HG03521 (cell line): ENCODE results near the gene TUBA4A.
"Not testable (repeated sequence)": the region's sequence is repeated elsewhere in the genome, so short reads cannot be mapped to it uniquely, and the experiment has no call there.

ENCODE experiments used
- ATAC-seq: cut with Tn5 transposase; IDR thresholded peaks from one replicate; pipeline ENCODE4 v1.9.1; 2021; ENCODE audit warnings: mild to moderate bottlenecking, moderate library complexity; ENCODE audit not compliant: unreplicated experiment

TUBA4A gene

DNA sequence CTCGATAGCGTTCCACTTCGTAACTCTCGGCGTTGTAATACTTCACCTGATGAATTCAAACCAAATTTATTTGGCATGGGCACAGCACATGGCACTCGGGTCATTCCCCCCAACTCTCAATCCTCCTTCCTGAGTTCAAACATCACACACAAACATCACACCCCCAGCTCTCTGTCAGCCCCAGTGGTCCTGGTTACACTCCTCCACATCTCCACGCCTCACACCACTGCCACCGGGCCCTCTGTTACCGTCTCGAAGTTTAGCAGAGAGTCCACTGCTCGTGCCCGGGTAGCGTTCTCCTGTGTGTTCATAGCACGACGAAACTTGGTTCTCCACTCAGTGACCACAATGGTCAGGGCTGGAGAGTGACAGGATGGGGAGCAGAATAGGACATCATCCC lies 39.6 kb downstream of the TUBA4A start:
- ATAC-seq: no peak

- no peak for ATAC-seq
Measured at GRCh38 chr2:219213486-219214071, 40.1 kb downstream of the TUBA4A start.

- no peak for ATAC-seq
Measured at GRCh38 chr2:219213026-219213415, 40.7 kb downstream of the TUBA4A start.

DNA sequence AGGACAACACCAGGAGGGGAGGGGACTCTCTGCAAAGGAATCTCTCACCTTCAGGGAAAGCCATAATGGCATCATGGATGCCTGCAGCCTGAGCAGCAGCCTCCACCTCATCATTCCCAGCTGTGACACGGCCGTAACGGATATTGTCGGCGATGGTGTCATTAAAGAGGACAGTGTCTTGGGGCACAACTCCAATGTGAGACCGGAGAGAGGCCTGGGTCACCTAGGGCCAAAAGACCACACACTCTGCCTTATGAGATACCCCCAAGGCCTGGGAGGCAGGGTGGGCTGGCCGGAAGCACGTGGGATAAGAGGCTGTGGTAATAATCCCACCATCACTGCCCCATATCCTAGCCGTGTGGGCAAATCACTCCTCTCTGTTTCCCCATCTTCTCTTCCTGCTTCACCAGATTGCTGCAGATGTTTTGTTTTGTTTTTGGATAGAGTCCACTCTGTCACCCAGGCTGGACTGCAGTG lies 42.8 kb downstream of the TUBA4A start:
- no peak for ATAC-seq

GRCh38 chr2:219210196-219210885 lies 43.4 kb downstream of the TUBA4A start:
- no peak for ATAC-seq

DNA sequence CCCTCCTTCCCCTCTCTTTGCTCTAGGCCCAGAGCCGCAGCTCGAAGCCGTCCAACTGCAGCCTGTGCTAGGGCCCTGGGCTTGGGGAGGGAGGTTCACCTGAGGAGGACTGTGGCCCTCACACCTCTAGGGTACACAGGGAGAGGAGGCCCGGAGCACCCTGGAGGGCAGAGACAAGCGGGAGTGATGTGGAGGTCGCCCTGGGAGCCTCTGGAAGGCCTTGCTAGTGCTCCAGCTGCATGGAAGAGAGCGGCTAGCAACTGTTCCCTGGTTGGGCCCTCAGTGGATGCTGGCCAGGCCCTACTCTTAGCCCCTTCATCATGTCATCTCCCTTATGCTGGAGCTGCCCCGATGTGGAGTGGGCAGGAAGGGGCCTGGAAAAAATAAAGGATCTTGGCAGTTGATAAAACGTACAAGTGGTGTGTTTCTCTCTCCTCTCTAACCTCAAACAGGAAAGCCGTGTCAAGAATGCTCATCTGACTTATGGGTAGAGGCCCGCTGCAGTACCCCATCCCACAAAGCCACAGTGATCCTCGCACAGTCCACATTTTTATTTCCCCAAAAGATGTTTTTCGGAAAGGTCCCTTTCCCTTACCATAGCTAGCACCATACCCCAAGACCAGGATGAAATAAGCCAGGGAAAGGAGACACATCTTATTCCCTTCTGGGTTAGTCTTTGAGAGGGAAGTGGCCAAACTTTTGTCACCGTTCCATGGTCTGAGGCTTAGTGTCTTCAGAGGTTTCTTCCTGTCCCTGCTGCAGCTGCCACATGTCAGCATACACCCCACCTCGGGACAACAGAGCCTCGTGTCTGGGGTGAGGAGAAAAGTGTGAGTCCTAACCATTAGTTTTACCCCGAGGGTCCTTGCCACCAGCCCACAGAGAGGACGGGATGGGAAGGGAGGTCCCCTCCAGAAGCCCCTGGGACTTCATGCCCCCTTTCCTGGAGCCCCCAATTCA lies 44.2 kb downstream of the TUBA4A start:
- ATAC-seq: no peak

- no peak for ATAC-seq
Measured at GRCh38 chr2:219207884-219208740, 45.6 kb downstream of the TUBA4A start.

DNA sequence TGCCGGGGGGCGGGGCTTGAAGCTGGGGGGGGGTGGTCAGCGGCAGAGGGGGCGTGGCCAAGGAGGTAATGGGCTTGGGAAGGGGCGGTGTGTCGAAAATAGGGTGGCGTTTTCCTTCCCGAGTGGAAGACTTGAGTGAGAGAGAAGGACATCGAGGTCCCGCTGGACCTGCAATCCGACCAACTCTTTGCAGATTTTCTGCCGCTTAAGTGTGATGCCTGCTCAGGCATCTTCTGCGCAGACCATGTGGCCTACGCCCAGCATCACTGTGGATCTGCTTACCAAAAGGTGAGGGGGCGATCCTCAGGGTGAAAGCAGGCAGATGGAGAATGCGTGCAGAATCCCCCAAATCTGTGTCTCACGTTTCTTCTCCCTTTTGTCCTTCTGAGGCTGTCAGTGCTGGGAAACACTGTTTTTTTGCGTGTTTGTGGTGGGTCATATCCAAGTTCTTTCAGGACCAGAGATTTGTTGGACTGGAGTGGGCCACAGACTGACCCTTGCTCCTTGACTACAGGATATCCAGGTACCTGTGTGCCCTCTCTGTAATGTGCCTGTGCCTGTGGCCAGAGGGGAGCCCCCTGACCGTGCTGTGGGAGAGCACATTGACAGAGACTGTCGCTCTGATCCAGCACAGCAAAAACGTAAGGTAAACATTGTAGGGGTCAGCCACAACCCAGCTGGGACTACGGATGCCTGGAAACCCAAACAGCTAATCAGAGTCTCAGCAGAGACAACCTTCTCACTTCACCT lies 46.4 kb downstream of the TUBA4A start:
- ATAC-seq: no peak

GRCh38 chr2:219206328-219207133 lies 47.2 kb downstream of the TUBA4A start, which contains the start of gene ZFAND2B:
Gene ZFAND2B, plus strand, starts transcription at chr2:219206782. Its CDS starts 206 bp downstream, at chr2:219206988.
- ATAC-seq: peak; percentile 97

DNA sequence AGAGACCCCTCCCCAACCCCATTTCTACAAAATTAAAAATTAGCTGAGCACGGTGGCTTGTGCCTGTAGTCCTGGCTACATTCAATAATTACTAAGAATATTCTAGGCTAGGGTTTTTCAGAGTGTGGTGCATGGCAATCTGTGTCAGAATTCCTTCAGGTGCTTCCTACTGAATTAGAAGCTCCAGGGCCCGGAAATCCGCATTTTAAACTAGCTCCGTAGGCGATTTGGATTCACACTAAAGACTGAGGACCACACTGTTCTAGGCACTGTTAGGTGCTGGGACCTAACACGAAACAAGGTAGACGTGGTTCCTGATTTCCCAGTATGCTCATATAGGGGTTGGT lies 47.8 kb downstream of the TUBA4A start:
- ATAC-seq: no peak

DNA sequence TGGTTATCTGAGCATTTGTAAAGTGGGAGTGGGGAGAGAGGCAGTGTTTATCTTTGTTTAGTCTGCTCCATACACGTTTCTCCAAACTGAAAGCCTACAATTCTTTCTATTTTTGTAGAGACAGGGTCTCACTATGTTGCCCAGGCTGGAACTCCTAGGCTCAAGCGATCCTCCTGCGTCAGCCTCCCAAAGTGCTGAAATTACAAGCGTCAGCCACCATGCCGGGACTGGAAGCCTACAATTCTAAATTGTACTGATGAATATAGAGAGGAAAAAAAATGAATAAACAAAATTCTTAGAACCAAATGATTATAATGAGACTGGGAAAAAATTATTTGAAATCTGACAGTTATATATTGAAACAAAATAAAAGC lies 48.6 kb downstream of the TUBA4A start:
- no peak for ATAC-seq

GRCh38 chr2:219204425-219205164 lies 49.1 kb downstream of the TUBA4A start:
- ATAC-seq: no peak

GRCh38 chr2:219201331-219201730 lies 52.4 kb downstream of the TUBA4A start:
- not testable (repeated sequence) for ATAC-seq

DNA sequence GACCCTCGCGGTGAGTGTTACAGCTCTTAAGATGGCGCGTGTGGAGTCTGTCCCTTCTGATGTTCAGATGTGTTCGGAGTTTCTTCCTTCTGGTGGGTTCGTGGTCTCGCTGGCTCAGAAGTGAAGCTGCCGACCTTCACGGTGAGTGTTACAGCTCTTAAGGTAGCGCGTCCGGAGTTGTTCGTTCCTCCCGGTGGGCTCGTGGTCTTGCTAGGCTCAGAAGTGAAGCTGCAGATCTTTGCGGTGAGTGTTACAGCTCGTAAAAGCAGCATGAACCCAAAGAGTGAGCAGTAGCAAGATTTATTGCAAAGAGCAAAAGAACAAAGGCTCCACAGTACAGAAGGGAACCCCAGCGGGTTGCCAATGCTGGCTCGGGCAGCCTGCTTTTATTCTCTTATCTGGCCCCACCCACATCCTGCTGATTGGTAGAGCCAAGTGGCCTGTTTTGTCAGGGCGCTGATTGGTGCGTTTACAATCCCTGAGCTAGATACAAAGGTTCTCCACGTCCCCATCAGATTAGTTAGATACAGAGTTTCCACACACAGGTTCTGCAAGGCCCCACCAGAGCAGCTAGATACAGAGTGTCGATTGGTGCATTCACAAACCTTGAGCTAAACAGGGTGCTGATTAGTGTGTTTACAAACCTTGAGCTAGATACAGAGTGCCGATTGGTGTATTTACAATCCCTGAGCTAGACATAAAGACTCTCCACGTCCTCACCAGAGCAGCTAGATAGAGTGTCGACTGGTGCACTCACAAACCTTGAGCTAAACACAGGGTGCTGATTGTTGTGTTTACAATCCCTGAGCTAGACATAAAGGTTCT lies 53.0 kb downstream of the TUBA4A start:
- ATAC-seq: not testable (repeated sequence)
